ENCODE data around the gene RASGEF1B. TPM values are rescaled to one million over a fixed set of nuclear protein-coding genes. Genes with fewer than 3 reads are reported as not detected.

RASGEF1B gene
- total and polyA plus RNA-seq, 2 of the 13 experiments (the other 11 are each of a cell fraction or from before 2014, with no cell fraction given) = 0.04 TPM

- POLR2A ChIA-PET = no interaction called here
- Histone ChIP-seq H3K9ac (ENCODE audit: insufficient read depth, low read depth, low read length) (no peak overlapping the region), H3K79me2 (ENCODE audit: insufficient read depth, low read length) (no peaks in the 10 kb centered on the region), H4K20me1 (ENCODE audit: insufficient read depth, low read length) (no peaks in the 10 kb centered on the region), H3K4me1 (ENCODE audit: insufficient read depth, low read length) (no peaks in the 10 kb centered on the region), H3K9me3 (ENCODE audit: low read length) (no peaks in the 10 kb centered on the region), H3K4me2 (ENCODE audit: low read depth, low read length) (no peak overlapping the region), H3K4me3 (replicated peaks in 1 of 3; ENCODE audit: insufficient read depth in 1 of 3, low read depth in 2 of 3, low read length in 3 of 3) (no peak overlapping the region), H3K36me3 (replicated peaks in 1 of 2; ENCODE audit: control insufficient read depth in 1 of 2, insufficient read depth in 2 of 2, low read length in 2 of 2) (no peaks in the 10 kb centered on the region), H3K27ac (ENCODE audit: extremely low read length, insufficient read depth, low read length) (no peak overlapping the region), H2AFZ (ENCODE audit: low read length) (no peak overlapping the region), H3K27me3 (ENCODE audit: control insufficient read depth in 1 of 2, insufficient read depth in 2 of 2, low read length in 2 of 2) (no peaks in the 10 kb centered on the region)
- 3% methylated on average over 2 of the region's 2 CpGs for WGBS (ENCODE audit: low lambda C conversion rate)
- no TSS peak for BruUV-seq (replicated peaks)
- no peak for DNase-seq (ENCODE audit: low spot score)
- intact Hi-C loops (cut with micrococcal nuclease; ENCODE audit: unreplicated experiment) (no loop called here), in situ Hi-C loops (cut with HindIII; ENCODE audit: extremely low pct_ligation_motif_present, low pct_unique_long_range_greater_than_20kb) (no loop called here)
- no peak for ATAC-seq
- FAIRE-seq = no peak
- TF ChIP-seq LCORL (IDR thresholded peaks at IDR 0.05) (no peak), LCORL (CRISPR knock-in tag; IDR thresholded peaks at IDR 0.05) (no peak), ZNF138 (CRISPR knock-in tag; IDR thresholded peaks at IDR 0.05; ENCODE audit: low read depth) (no peak), PLSCR1 (CRISPR knock-in tag; IDR thresholded peaks at IDR 0.05; ENCODE audit: borderline replicate concordance) (no peak), TRIM24 (CRISPR knock-in tag; IDR thresholded peaks at IDR 0.05) (no peak), GATA4 (IDR thresholded peaks at IDR 0.05; ENCODE audit: borderline replicate concordance, low read depth) (no peak), ZNF660 (CRISPR knock-in tag; IDR thresholded peaks at IDR 0.05; ENCODE audit: borderline replicate concordance, low read depth) (no peak), RXRB (CRISPR knock-in tag; IDR thresholded peaks at IDR 0.05; ENCODE audit: borderline replicate concordance) (no peak), PRPF4 (IDR thresholded peaks at IDR 0.05; ENCODE audit: low read depth, low read length, poor library complexity, severe bottlenecking) (no peak), STAT5B (CRISPR knock-in tag; IDR thresholded peaks at IDR 0.05) (no peak), ZNF468 (CRISPR knock-in tag; IDR thresholded peaks at IDR 0.05) (no peak), RFXAP (CRISPR knock-in tag; IDR thresholded peaks at IDR 0.05; ENCODE audit: borderline replicate concordance) (no peak), RORA (CRISPR knock-in tag; IDR thresholded peaks at IDR 0.05) (no peak), ISL2 (CRISPR knock-in tag; IDR thresholded peaks at IDR 0.05) (no peak), NPAS2 (CRISPR knock-in tag; IDR thresholded peaks at IDR 0.05; ENCODE audit: borderline replicate concordance) (no peak), EHMT2 (IDR thresholded peaks at IDR 0.05; ENCODE audit: borderline replicate concordance, low read depth, low read length) (no peak), ZBTB46 (CRISPR knock-in tag; IDR thresholded peaks at IDR 0.05; ENCODE audit: borderline replicate concordance) (no peak), SNAI1 (CRISPR knock-in tag; IDR thresholded peaks at IDR 0.05; ENCODE audit: borderline replicate concordance) (no peak), TBL1XR1 (IDR thresholded peaks at IDR 0.05; ENCODE audit: borderline replicate concordance, low read length, partially characterized antibody) (no peak), ZNF564 (CRISPR knock-in tag; IDR thresholded peaks at IDR 0.05) (no peak)
- CTCF ChIA-PET (ENCODE audit: low intra/inter-chr PET ratio, low total read pairs) = no interaction called here
Observed at GRCh38 chr4:81505726-81506125, 34.0 kb upstream of the RASGEF1B start.

Measured in HepG2 (cell line).